Karpas-422 (cell line): Measurements from ENCODE around the gene NKAIN2. TPM values are rescaled to one million over a fixed set of nuclear protein-coding genes. Genes with fewer than 3 reads are reported as not detected.
"Not testable (repeated sequence)": the region's sequence is repeated elsewhere in the genome, so short reads cannot be mapped to it uniquely, and the experiment has no call there.

Experiments
- DNase-seq: peaks from one replicate; pipeline ENCODE4 v3.0.0-alpha.2; 2015
- H2AFZ ChIP-seq: fragments of 200-600 bp; sonication (generic); 2 replicates; pipeline ENCODE4 v1.6.1; 2014; ENCODE audit warnings: antibody characterized with exemption, low read length, mixed read lengths
- H3K27ac ChIP-seq: fragments of 200-600 bp; sonication (generic); 2 replicates; pipeline ENCODE4 v1.5.1; 2014; ENCODE audit warnings: mild to moderate bottlenecking, low read length, moderate library complexity
- H3K27me3 ChIP-seq: fragments of 200-600 bp; sonication (generic); 2 replicates; pipeline ENCODE4 v1.6.1; 2014; ENCODE audit warnings: low read length, mixed read lengths
- H3K36me3 ChIP-seq: fragments of 200-600 bp; sonication (generic); 2 replicates; pipeline ENCODE4 v1.6.1; 2014; ENCODE audit warnings: low read length, mixed read lengths; ENCODE audit not compliant: insufficient read depth
- H3K4me1 ChIP-seq: fragments of 200-600 bp; sonication (generic); 2 replicates; pipeline ENCODE4 v1.6.1; 2014; ENCODE audit warnings: mild to moderate bottlenecking, low read length, mixed read lengths
- H3K4me2 ChIP-seq: fragments of 200-600 bp; sonication (generic); 2 replicates; pipeline ENCODE4 v1.6.1; 2014; ENCODE audit warnings: low read length, low read depth, mild to moderate bottlenecking; ENCODE audit not compliant: poor library complexity, severe bottlenecking
- H3K4me3 ChIP-seq: fragments of 200-600 bp; sonication (generic); 2 replicates; pipeline ENCODE4 v1.5.1; 2014; ENCODE audit warnings: mild to moderate bottlenecking, antibody characterized with exemption, low read length, mixed read lengths
- H3K79me2 ChIP-seq: fragments of 200-600 bp; sonication (generic); 2 replicates; pipeline ENCODE4 v1.6.1; 2014; ENCODE audit warnings: mild to moderate bottlenecking, low read length, mixed read lengths
- H3K9ac ChIP-seq: fragments of 200-600 bp; sonication (generic); 2 replicates; pipeline ENCODE4 v1.6.0; 2014; ENCODE audit warnings: low read length
- H3K9me2 ChIP-seq: fragments of 200-600 bp; sonication (generic), shearing (Covaris generic); replicated peaks from 2 replicates; pipeline ENCODE4 v1.6.0; 2014; ENCODE audit warnings: mild to moderate bottlenecking, low read length, moderate library complexity; ENCODE audit not compliant: insufficient read depth
- H3K9me3 ChIP-seq: fragments of 300-700, 200-600 bp; sonication (generic); 2 replicates; pipeline ENCODE4 v1.6.1; 2014; ENCODE audit warnings: low read length, mixed read lengths
- H4K20me1 ChIP-seq: fragments of 200-600 bp; sonication (generic); 2 replicates; pipeline ENCODE4 v1.6.1; 2014; ENCODE audit warnings: mild to moderate bottlenecking, antibody characterized with exemption, low read length, low read depth; ENCODE audit not compliant: insufficient read depth
- total RNA-seq: library from RNA; depleted of rRNA; stranded (reverse); fragments of >200 nt; shearing (Covaris generic); gene quantifications from 2 replicates; pipeline ENCODE4 v1.2.3, GENCODE V29; 2014; ENCODE audit warnings: low replicate concordance

The NKAIN2 gene
- total RNA-seq, 1 experiment from 2014 or later: not detected

GRCh38 chr6:124282541-124282940, 478.9 kb downstream of the NKAIN2 start:
- H3K36me3 ChIP-seq: no peaks in the 10 kb centered on the region
- no peaks in the 10 kb centered on the region for H4K20me1 ChIP-seq
- H3K27ac ChIP-seq: no peak overlapping the region
- no peaks in the 10 kb centered on the region for H3K4me1 ChIP-seq
- no peaks in the 10 kb centered on the region for H3K9me2 ChIP-seq
- no peak overlapping the region for H3K9ac ChIP-seq
- no peak overlapping the region for H3K4me2 ChIP-seq
- no peaks in the 10 kb centered on the region for H3K27me3 ChIP-seq
- no peak overlapping the region for H3K4me3 ChIP-seq
- H3K79me2 ChIP-seq: no peaks in the 10 kb centered on the region
- no peak overlapping the region for H2AFZ ChIP-seq
- no peak for DNase-seq
- H3K9me3 ChIP-seq: peaks cover 3% of the 10 kb centered on the region

DNA sequence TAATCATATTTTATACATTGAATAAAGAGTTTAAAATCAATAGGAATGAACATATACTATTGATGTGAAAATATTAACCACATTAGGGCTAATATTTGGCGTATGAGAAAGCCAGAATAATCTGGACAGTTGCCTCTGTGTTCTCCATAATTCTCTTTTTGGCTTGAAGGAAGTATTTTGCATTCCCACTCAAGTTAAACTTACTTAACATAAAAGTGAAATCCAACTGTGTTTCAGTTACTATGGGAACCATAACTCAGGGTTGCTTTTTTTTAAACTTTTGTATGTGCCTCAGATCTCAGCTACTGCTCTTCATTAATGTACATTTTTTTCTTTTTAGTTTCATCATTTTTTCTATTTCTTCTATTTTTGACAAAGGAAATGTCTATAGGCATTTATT, 479.8 kb downstream of the NKAIN2 start:
- no peaks in the 10 kb centered on the region for H3K36me3 ChIP-seq
- H3K4me2 ChIP-seq: no peak overlapping the region
- H4K20me1 ChIP-seq: no peaks in the 10 kb centered on the region
- H3K9ac ChIP-seq: no peak overlapping the region
- no peaks in the 10 kb centered on the region for H3K4me1 ChIP-seq
- no peaks in the 10 kb centered on the region; the same call in 1 of the 2 replicates for H3K9me2 ChIP-seq
- H3K9me3 ChIP-seq: peaks cover 4% of the 10 kb centered on the region; the same call in 1 of the 2 replicates
- no peak overlapping the region for H2AFZ ChIP-seq
- H3K4me3 ChIP-seq: no peak overlapping the region
- H3K79me2 ChIP-seq: no peaks in the 10 kb centered on the region
- H3K27ac ChIP-seq: no peak overlapping the region
- no peaks in the 10 kb centered on the region for H3K27me3 ChIP-seq
- DNase-seq: no peak

GRCh38 chr6:124285146-124285545, 481.5 kb downstream of the NKAIN2 start:
- no peak overlapping the region for H3K9ac ChIP-seq
- peaks cover 4% of the 10 kb centered on the region; the same call in 1 of the 2 replicates for H3K9me3 ChIP-seq
- H3K27ac ChIP-seq: no peak overlapping the region
- H3K27me3 ChIP-seq: no peaks in the 10 kb centered on the region
- H3K4me1 ChIP-seq: no peaks in the 10 kb centered on the region
- H3K36me3 ChIP-seq: no peaks in the 10 kb centered on the region
- H3K9me2 ChIP-seq: no peaks in the 10 kb centered on the region; the same call in 1 of the 2 replicates
- no peak overlapping the region for H3K4me3 ChIP-seq
- H4K20me1 ChIP-seq: no peaks in the 10 kb centered on the region
- DNase-seq: no peak
- H3K4me2 ChIP-seq: no peak overlapping the region
- H2AFZ ChIP-seq: no peak overlapping the region
- H3K79me2 ChIP-seq: no peaks in the 10 kb centered on the region

- Histone ChIP-seq H3K27ac (no peak overlapping the region), H3K79me2 (no peaks in the 10 kb centered on the region), H3K36me3 (no peaks in the 10 kb centered on the region), H4K20me1 (no peaks in the 10 kb centered on the region), H3K9me2 (no peaks in the 10 kb centered on the region), H3K4me3 (no peak overlapping the region), H2AFZ (no peak overlapping the region), H3K9me3 (peaks cover 10% of the 10 kb centered on the region; the same call in 1 of the 2 replicates), H3K9ac (no peak overlapping the region), H3K27me3 (no peaks in the 10 kb centered on the region), H3K4me2 (no peak overlapping the region), H3K4me1 (no peaks in the 10 kb centered on the region)
- no peak for DNase-seq
Observed at GRCh38 chr6:124294574-124295200, 491.0 kb downstream of the NKAIN2 start.

- Histone ChIP-seq H3K4me2 (no peak overlapping the region), H3K9me3 (peaks cover 10% of the 10 kb centered on the region; the same call in 1 of the 2 replicates), H3K4me1 (no peaks in the 10 kb centered on the region), H4K20me1 (no peaks in the 10 kb centered on the region), H3K27ac (no peak overlapping the region), H3K4me3 (no peak overlapping the region), H3K36me3 (no peaks in the 10 kb centered on the region), H3K79me2 (no peaks in the 10 kb centered on the region), H3K9me2 (no peaks in the 10 kb centered on the region), H3K9ac (no peak overlapping the region), H2AFZ (no peak overlapping the region), H3K27me3 (no peaks in the 10 kb centered on the region)
- DNase-seq: no peak
Observed at GRCh38 chr6:124297507-124297906, 493.8 kb downstream of the NKAIN2 start.

- H3K9ac ChIP-seq: no peak overlapping the region
- H3K9me2 ChIP-seq: no peaks in the 10 kb centered on the region
- no peaks in the 10 kb centered on the region for H4K20me1 ChIP-seq
- H2AFZ ChIP-seq: no peak overlapping the region
- H3K4me1 ChIP-seq: no peaks in the 10 kb centered on the region
- no peaks in the 10 kb centered on the region for H3K79me2 ChIP-seq
- H3K27me3 ChIP-seq: no peaks in the 10 kb centered on the region
- no peak overlapping the region for H3K4me3 ChIP-seq
- no peaks in the 10 kb centered on the region for H3K36me3 ChIP-seq
- no peak overlapping the region for H3K4me2 ChIP-seq
- H3K27ac ChIP-seq: no peak overlapping the region
- peaks cover 7% of the 10 kb centered on the region; the same call in 1 of the 2 replicates for H3K9me3 ChIP-seq
- DNase-seq: no peak
Observed at GRCh38 chr6:124298730-124299129, 495.1 kb downstream of the NKAIN2 start.

DNA sequence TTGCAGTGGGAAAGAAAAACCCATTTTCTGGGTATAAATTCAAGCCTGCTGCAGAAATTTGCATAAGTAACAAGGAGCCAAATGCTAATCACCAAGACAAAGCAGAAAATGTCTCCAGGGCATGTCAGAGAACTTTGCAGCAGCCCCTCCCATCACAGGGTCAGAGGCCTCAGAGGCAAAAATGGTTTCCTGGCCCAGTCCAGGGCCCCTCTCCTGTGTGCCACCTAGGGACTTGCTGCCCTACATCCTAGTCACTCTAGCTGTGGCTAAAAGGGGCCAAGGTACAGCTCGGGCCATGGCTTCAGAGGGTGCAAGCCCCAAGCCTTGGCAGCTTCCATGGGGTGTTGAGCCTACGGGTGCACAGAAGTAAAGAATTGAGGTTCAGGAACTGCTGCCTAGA, 497.2 kb downstream of the NKAIN2 start:
- not testable (repeated sequence) for H3K9ac ChIP-seq, DNase-seq, H3K27ac ChIP-seq, H3K9me2 ChIP-seq, H3K27me3 ChIP-seq, H2AFZ ChIP-seq, H3K4me1 ChIP-seq, H3K4me3 ChIP-seq, H3K79me2 ChIP-seq, H3K4me2 ChIP-seq, H4K20me1 ChIP-seq, H3K36me3 ChIP-seq, H3K9me3 ChIP-seq

DNA sequence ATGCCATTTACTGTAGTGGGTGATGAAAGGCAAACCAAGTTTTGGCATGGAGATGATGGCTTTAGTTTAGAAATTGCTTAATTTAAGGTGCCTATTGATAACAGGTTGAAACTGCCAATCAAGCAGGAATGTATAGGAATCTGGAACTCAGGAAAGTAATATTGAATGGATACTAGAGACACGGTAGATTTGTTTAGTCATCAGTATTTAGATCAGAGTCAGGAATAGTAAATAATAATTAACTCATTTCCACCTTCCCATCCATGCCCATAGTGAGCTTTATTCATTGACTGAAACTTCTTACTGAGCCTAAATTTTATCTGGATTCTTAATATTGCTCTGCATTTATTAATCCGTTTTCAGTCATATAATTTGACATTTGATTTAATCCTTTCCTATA, 500.3 kb downstream of the NKAIN2 start:
- no peak overlapping the region for H3K9ac ChIP-seq

More for the DNA sequence above, 500.3 kb downstream of the NKAIN2 start:
- H3K36me3 ChIP-seq: no peaks in the 10 kb centered on the region
- no peaks in the 10 kb centered on the region; the same call in 1 of the 2 replicates for H3K9me3 ChIP-seq
- H3K4me3 ChIP-seq: no peak overlapping the region
- H4K20me1 ChIP-seq: no peaks in the 10 kb centered on the region
- H3K9me2 ChIP-seq: no peaks in the 10 kb centered on the region
- no peaks in the 10 kb centered on the region for H3K79me2 ChIP-seq
- no peaks in the 10 kb centered on the region for H3K27me3 ChIP-seq
- H3K4me2 ChIP-seq: no peak overlapping the region
- H2AFZ ChIP-seq: no peak overlapping the region
- H3K4me1 ChIP-seq: no peaks in the 10 kb centered on the region
- H3K27ac ChIP-seq: no peak overlapping the region
- no peak for DNase-seq
